RWPE2 (cell line): ENCODE data around the gene CACNA1D.

Experiments
- ATAC-seq: fragments of 200-7000 bp; cut with Tn5 transposase; 3 replicates; pipeline ENCODE4 v1.9.1; 2021; ENCODE audit warnings: low read depth
- DNase-seq: peaks from one replicate; pipeline ENCODE4 v3.0.0-alpha.2; 2020; ENCODE audit warnings: low spot score
- H3K27ac ChIP-seq: fragments of 450-650 bp; 2 replicates; pipeline ENCODE4 v1.5.1; 2017; ENCODE audit warnings: mild to moderate bottlenecking; ENCODE audit not compliant: poor library complexity, severe bottlenecking
- H3K27me3 ChIP-seq: fragments of 250-450 bp; sonication (Bioruptor Pico); 2 replicates; pipeline ENCODE4 v1.5.1; 2021; ENCODE audit warnings: mild to moderate bottlenecking, moderate library complexity; ENCODE audit not compliant: insufficient read depth, poor library complexity, severe bottlenecking
- H3K36me3 ChIP-seq: fragments of 250-450 bp; sonication (Bioruptor Pico); 2 replicates; pipeline ENCODE4 v1.5.1; 2020; ENCODE audit warnings: low read depth, mild to moderate bottlenecking, moderate library complexity
- H3K4me1 ChIP-seq: fragments of 250-450 bp; sonication (Bioruptor Pico); 2 replicates; pipeline ENCODE4 v1.5.1; 2021; ENCODE audit warnings: mild to moderate bottlenecking, moderate library complexity; ENCODE audit not compliant: insufficient read depth, poor library complexity, severe bottlenecking
- H3K4me3 ChIP-seq: fragments of 250-450 bp; sonication (Bioruptor Pico); 2 replicates; pipeline ENCODE4 v1.5.1; 2021; ENCODE audit warnings: mild to moderate bottlenecking, moderate library complexity; ENCODE audit not compliant: severe bottlenecking
- H3K9me3 ChIP-seq: fragments of 250-450 bp; sonication (Bioruptor Pico); 2 replicates; pipeline ENCODE4 v1.5.1; 2021; ENCODE audit warnings: mild to moderate bottlenecking, moderate library complexity; ENCODE audit not compliant: severe bottlenecking
- CTCF ChIP-seq: fragments of 450-650 bp; IDR thresholded peaks from one replicate; pipeline ENCODE4 v1.5.1; 2017; ENCODE audit warnings: mild to moderate bottlenecking, moderate library complexity; ENCODE audit not compliant: poor library complexity, severe bottlenecking

CACNA1D gene

GRCh38 chr3:53700441-53700840 lies 206.0 kb downstream of the CACNA1D start:
- ATAC-seq (no peak), DNase-seq (no peak)

GRCh38 chr3:53702776-53703530 lies 208.5 kb downstream of the CACNA1D start:
- H3K27ac ChIP-seq, result no peak overlapping the region
- no peaks in the 10 kb centered on the region for H3K4me1 ChIP-seq
- DNase-seq, result no peak
- no peaks in the 10 kb centered on the region for H3K27me3 ChIP-seq
- no peak for ATAC-seq
- H3K36me3 ChIP-seq, result no peaks in the 10 kb centered on the region
- H3K9me3 ChIP-seq, result no peaks in the 10 kb centered on the region
- TF ChIP-seq CTCF, result no peak
- no peak overlapping the region for H3K4me3 ChIP-seq

More at GRCh38 chr3:53700441-53700840, 206.0 kb downstream of the CACNA1D start:
- H3K36me3 ChIP-seq, result no peaks in the 10 kb centered on the region
- no peaks in the 10 kb centered on the region for H3K27me3 ChIP-seq
- H3K9me3 ChIP-seq, result no peaks in the 10 kb centered on the region
- no peak overlapping the region for H3K27ac ChIP-seq
- no peak for TF ChIP-seq CTCF
- no peaks in the 10 kb centered on the region for H3K4me1 ChIP-seq
- H3K4me3 ChIP-seq, result no peak overlapping the region

GRCh38 chr3:53703630-53704362 lies 209.4 kb downstream of the CACNA1D start:
- Histone ChIP-seq H3K27me3 (no peaks in the 10 kb centered on the region), H3K9me3 (no peaks in the 10 kb centered on the region), H3K4me3 (no peak overlapping the region), H3K27ac (no peak overlapping the region), H3K4me1 (no peaks in the 10 kb centered on the region), H3K36me3 (no peaks in the 10 kb centered on the region)
- no peak for TF ChIP-seq CTCF
- ATAC-seq (no peak), DNase-seq (no peak)

- Histone ChIP-seq H3K27me3 (no peaks in the 10 kb centered on the region), H3K4me1 (no peaks in the 10 kb centered on the region), H3K9me3 (no peaks in the 10 kb centered on the region), H3K36me3 (no peaks in the 10 kb centered on the region), H3K27ac (no peak overlapping the region), H3K4me3 (no peak overlapping the region)
- ATAC-seq (no peak), DNase-seq (no peak)
- no peak for TF ChIP-seq CTCF
These were observed 209.9 kb downstream of the CACNA1D start for GRCh38 chr3:53704363-53704725.
